DMS153 treated with DMSO at 0.1 percent for 48 hours (cell line): ENCODE results near the gene THSD8.
"Not testable (repeated sequence)": the region's sequence is repeated elsewhere in the genome, so short reads cannot be mapped to it uniquely, and the experiment has no call there.

Experiments used
- DNase-seq: peaks from one replicate; lab custom pipeline; 2025; ENCODE audit not compliant: unreplicated experiment; lab: John Stamatoyannopoulos, UW

Gene THSD8

GRCh38 chr19:12821761-12822160 lies 19.9 kb downstream of the THSD8 start:
- DNase-seq, result no peak

GRCh38 chr19:12825254-12826131 lies 23.6 kb downstream of the THSD8 start:
- DNase-seq, result peak; percentile 22

GRCh38 chr19:12828494-12828893 lies 26.6 kb downstream of the THSD8 start:
- DNase-seq, result peak; percentile 89

- DNase-seq, result peak; percentile 7
Measured at GRCh38 chr19:12833418-12833737, 31.5 kb downstream of the THSD8 start.

GRCh38 chr19:12833738-12834565 lies 32.1 kb downstream of the THSD8 start:
- no peak for DNase-seq

GRCh38 chr19:12834566-12834943 lies 32.7 kb downstream of the THSD8 start, which contains the start of gene RTBDN:
Gene RTBDN (minus strand): TSS chr19:12834579. CDS start chr19:12829979, 4,600 bp downstream.
- no peak for DNase-seq

GRCh38 chr19:12834976-12835757 lies 33.3 kb downstream of the THSD8 start:
- peak; percentile 52 for DNase-seq

- no peak for DNase-seq
Measured at GRCh38 chr19:12836529-12836863, 34.6 kb downstream of the THSD8 start.

GRCh38 chr19:12837225-12837624 lies 35.4 kb downstream of the THSD8 start:
- DNase-seq, result no peak

- peak; percentile 12 for DNase-seq
Measured at GRCh38 chr19:12838182-12838885, 36.5 kb downstream of the THSD8 start, which contains the start of gene MAST1. Gene MAST1 (plus strand): TSS chr19:12838515. CDS start chr19:12838573, 58 bp downstream.

- DNase-seq, result no peak
Measured at GRCh38 chr19:12838886-12839756, 37.3 kb downstream of the THSD8 start.

GRCh38 chr19:12840091-12841079 lies 38.5 kb downstream of the THSD8 start:
- DNase-seq, result peak; percentile 86

- peak; percentile 47 for DNase-seq
Measured at GRCh38 chr19:12841094-12841493, 39.2 kb downstream of the THSD8 start.

- DNase-seq, result no peak
Measured at GRCh38 chr19:12842511-12842910, 40.6 kb downstream of the THSD8 start.

- no peak for DNase-seq
Measured at GRCh38 chr19:12843328-12843727, 41.5 kb downstream of the THSD8 start.

GRCh38 chr19:12843999-12844732 lies 42.3 kb downstream of the THSD8 start:
- DNase-seq, result no peak

GRCh38 chr19:12846613-12847012 lies 44.7 kb downstream of the THSD8 start:
- DNase-seq, result not testable (repeated sequence)
